ENCODE measurements around the gene AKAP13. TPM values are rescaled to one million over a fixed set of nuclear protein-coding genes. Genes with fewer than 3 reads are reported as not detected.

The AKAP13 gene
- total and polyA plus RNA-seq, 7 donors, result 21.6 to 142 (median 98.5) TPM

- H3K36me3 ChIP-seq, result peaks cover 21 to 76% (median 40%) of the 10 kb centered on the region in 4 donors
- H3K27ac ChIP-seq, result peak overlapping the region in 1 of 4 donors; percentile 5
- whole genome bisulfite sequencing, 2 donors, result 86 to 90% methylated on average over 14 of the region's 14 CpGs
- TF ChIP-seq POLR2AphosphoS5 (IDR thresholded peaks at IDR 0.05) (no peak), POLR2A (IDR thresholded peaks at IDR 0.05) (no peak), EP300 (IDR thresholded peaks at IDR 0.05) (no peak), CTCF (IDR thresholded peaks at IDR 0.05) (no peak)
- no peaks in the 10 kb centered on the region for H3K9me3 ChIP-seq
- peak; percentile 40 for DNase-seq
- H3K4me1 ChIP-seq, result peaks cover 0 to 25% (median 23%) of the 10 kb centered on the region in 4 donors
- H3K27me3 ChIP-seq, result no peaks in the 10 kb centered on the region
- intact Hi-C loops (cut with DNase I), result no loop called here
- no peak overlapping the region for H3K4me3 ChIP-seq
Measured at GRCh38 chr15:85743392-85744055, 363.1 kb downstream of the AKAP13 start.

- Histone ChIP-seq H3K4me1 (peaks cover 0 to 35% (median 33%) of the 10 kb centered on the region in 4 donors), H3K4me3 (no peak overlapping the region), H3K27ac (peak overlapping the region in 1 of 4 donors; percentile 4), H3K9me3 (no peaks in the 10 kb centered on the region), H3K27me3 (no peaks in the 10 kb centered on the region), H3K36me3 (peaks cover 21 to 80% (median 40%) of the 10 kb centered on the region in 4 donors)
- WGBS, 2 donors, result 94 to 96% methylated on average over 10 of the region's 10 CpGs
- DNase-seq, result peak; percentile 53
- TF ChIP-seq EP300 (IDR thresholded peaks at IDR 0.05), result no peak
- no peak for TF ChIP-seq CTCF (IDR thresholded peaks at IDR 0.05)
- no peak for TF ChIP-seq POLR2AphosphoS5 (IDR thresholded peaks at IDR 0.05)
- TF ChIP-seq POLR2A (IDR thresholded peaks at IDR 0.05), result no peak
- intact Hi-C loops (cut with DNase I), result no loop called here
Measured at GRCh38 chr15:85744579-85744978, 364.2 kb downstream of the AKAP13 start.

GRCh38 chr15:85745023-85745422, 364.6 kb downstream of the AKAP13 start:
- Histone ChIP-seq H3K36me3 (peaks cover 21 to 77% (median 39%) of the 10 kb centered on the region in 4 donors), H3K27ac (no peak overlapping the region), H3K4me3 (no peak overlapping the region), H3K4me1 (peaks cover 0 to 40% (median 37%) of the 10 kb centered on the region in 4 donors), H3K27me3 (no peaks in the 10 kb centered on the region), H3K9me3 (no peaks in the 10 kb centered on the region)
- whole genome bisulfite sequencing, 2 donors, result 92 to 94% methylated on average over 12 of the region's 12 CpGs
- intact Hi-C loops (cut with DNase I), result no loop called here
- DNase-seq, result peak; percentile 40
- TF ChIP-seq POLR2AphosphoS5 (IDR thresholded peaks at IDR 0.05) (no peak), EP300 (IDR thresholded peaks at IDR 0.05) (no peak), CTCF (IDR thresholded peaks at IDR 0.05) (no peak), POLR2A (IDR thresholded peaks at IDR 0.05) (no peak)

GRCh38 chr15:85745525-85746150, 365.2 kb downstream of the AKAP13 start:
- DNase-seq, result peak; percentile 57
- Histone ChIP-seq H3K4me1 (peaks cover 0 to 46% (median 43%) of the 10 kb centered on the region in 4 donors), H3K36me3 (peaks cover 21 to 71% (median 36%) of the 10 kb centered on the region in 4 donors), H3K27me3 (no peaks in the 10 kb centered on the region), H3K27ac (no peak overlapping the region), H3K4me3 (no peak overlapping the region), H3K9me3 (no peaks in the 10 kb centered on the region)
- TF ChIP-seq CTCF (IDR thresholded peaks at IDR 0.05) (no peak), POLR2A (IDR thresholded peaks at IDR 0.05) (no peak), POLR2AphosphoS5 (IDR thresholded peaks at IDR 0.05) (no peak), EP300 (IDR thresholded peaks at IDR 0.05) (no peak)
- intact Hi-C loops (cut with DNase I), result no loop called here
- WGBS, 2 donors, result 84 to 87% methylated on average over 14 of the region's 14 CpGs
